ENCODE measurements around the gene SLC25A27. TPM values are rescaled to one million over a fixed set of nuclear protein-coding genes. Genes with fewer than 3 reads are reported as not detected.
"Not testable (repeated sequence)": the region's sequence is repeated elsewhere in the genome, so short reads cannot be mapped to it uniquely, and the experiment has no call there.

The SLC25A27 gene
- 11.6 TPM for total RNA-seq (ENCODE audit: insufficient read depth, low replicate concordance)

GRCh38 chr6:46652603-46653438 is at the start of gene SLC25A27, which contains the start of gene CYP39A1:
TSS of gene SLC25A27 (plus strand) at chr6:46652975. CDS start at chr6:46653193, 218 bp downstream.
TSS of gene CYP39A1 (minus strand) at chr6:46652818. CDS start at chr6:46652582, 236 bp downstream.
- DNase-seq (ENCODE audit: low spot score), result peak; percentile 94

DNA sequence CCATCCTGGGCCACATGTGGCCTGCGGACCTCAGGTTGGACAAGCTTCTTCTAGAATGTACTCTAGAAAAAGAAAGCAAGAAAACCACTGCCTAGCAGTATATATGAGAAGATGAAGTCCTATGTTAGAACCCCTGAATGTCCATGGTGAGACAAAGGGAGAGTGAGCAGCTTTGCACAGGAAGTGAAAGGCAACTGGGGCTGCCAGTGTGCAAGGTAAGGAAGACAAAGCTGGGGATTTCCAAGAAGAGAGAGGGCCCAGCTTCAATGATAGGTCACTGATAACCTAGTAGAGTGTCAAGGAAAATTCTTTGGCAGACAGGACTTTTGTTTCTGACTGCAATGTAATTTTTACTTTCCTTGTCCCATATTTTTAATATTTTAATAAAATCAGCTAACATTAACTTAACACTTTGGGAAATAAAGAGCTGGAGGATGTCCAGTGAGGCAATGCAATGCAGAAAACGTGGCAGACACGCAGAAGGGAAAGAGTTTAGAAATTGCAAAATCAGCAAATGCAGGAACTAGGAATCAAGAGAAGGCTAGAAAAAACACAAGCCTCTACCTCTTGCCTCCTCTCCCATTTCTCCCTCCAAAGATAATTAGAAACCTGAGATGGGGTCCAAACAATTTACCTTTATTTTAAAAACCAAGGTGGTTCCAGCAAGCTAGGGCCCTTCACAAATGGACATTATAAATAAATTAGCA is 47.5 kb upstream of the SLC25A27 start:
- DNase-seq (ENCODE audit: low spot score), result no peak

- no peak for DNase-seq (ENCODE audit: low spot score)
Measured at GRCh38 chr6:46606338-46606737, 46.4 kb upstream of the SLC25A27 start.

DNA sequence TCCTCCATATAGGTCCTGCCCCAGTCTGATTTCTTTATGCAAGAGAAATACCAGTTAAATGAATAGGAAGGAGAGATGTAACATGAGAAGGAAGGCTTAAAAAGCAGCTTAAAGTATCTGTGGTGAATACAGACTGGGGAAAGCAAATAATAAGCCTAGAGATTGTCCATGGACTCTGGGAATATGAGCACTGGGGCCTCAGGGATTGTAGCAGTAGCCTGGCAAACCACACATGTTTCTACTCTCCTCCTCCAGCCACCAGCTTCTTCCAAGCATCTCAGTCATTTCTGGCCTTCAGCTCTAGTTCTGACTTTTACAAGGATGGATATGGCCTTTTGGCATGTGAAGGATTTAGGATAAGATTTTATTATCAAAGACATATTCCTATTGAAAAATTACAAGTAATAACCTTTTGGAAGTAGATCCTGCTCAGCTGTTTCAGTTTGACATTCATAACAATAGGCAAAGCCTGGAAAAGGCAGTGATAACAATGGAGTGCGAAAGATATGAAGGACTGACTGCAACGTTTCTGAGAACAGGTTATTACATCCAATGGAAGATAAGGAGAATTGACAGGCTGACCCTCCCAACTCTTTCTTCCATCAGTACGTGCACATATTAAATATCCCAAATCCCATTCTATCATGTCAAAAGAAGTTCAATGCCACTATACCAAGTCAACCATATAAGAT is 41.8 kb upstream of the SLC25A27 start:
- DNase-seq (ENCODE audit: low spot score), result peak; percentile 72

DNA sequence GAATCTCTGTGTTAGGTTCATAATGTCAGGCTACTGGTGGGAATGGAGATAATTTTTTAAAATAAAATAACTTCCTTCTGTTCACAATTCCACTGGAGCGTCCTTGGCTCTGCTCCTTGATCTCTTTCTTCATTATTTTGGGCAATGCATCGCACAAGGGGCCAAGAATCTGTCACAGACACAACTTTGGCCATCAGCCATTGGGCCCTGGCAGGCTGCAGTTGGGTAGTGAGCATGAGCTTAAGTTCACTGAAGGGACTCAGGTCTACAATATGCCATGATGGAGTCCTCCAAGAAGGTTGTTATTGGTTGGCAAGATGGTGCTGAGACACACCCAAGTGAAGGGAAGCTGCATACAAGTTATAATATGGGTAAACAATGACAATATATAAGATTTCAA is 40.1 kb upstream of the SLC25A27 start:
- DNase-seq (ENCODE audit: low spot score), result no peak

- DNase-seq (ENCODE audit: low spot score), result no peak
Measured at GRCh38 chr6:46618726-46619125, 34.0 kb upstream of the SLC25A27 start.

DNA sequence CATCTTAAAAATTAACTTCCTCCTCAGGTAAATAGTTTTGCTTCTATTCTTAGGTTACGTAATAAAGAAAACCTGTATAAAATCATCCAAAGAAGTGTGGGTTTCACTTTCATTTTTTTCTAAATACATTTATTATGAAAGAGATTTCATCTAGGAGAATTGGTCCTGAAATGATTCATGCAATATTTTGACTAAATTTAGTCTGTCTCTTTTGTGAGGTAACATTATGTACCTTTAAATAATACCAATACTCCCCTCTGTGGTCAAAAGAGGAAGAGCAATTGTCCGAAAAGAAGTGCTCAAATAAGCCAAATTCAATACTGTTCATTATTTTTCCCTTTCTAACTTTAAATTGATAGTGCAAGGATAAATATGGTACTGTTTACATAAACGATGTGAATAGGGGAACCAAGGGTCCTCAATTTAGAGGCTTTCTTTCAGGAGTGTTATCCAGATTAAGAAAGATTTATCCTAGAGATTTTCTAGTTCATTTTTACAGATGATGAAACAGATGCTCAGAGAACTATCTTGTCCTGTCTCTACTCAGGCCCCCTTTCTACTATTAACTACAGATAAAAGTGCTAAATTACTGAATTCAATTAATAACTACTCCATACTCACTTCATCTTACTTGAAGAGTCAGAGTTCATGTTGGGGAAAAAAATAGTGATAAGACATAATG is 26.4 kb upstream of the SLC25A27 start:
- peak; percentile 38 for DNase-seq (ENCODE audit: low spot score)

DNA sequence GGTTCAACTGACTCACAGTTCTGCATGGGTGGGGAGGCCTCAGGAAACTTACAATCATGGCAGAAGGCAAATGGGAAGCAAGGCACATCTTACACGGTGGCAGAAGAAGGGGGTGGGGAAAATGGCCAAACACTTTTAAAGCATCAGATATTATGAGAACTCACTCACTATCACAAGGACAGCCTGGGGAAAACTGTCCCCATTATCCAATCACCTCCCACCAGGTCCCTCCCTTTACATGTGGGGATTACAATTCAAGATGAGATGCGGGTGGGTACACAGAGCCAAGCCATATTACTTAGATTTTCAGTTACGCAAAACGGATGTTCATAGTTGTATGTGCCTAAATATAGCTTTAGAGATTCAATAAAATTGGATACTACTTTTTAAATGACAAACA is 25.8 kb upstream of the SLC25A27 start:
- no peak for DNase-seq (ENCODE audit: low spot score)

GRCh38 chr6:46628498-46628897 is 24.3 kb upstream of the SLC25A27 start:
- DNase-seq (ENCODE audit: low spot score), result peak; percentile 12

DNA sequence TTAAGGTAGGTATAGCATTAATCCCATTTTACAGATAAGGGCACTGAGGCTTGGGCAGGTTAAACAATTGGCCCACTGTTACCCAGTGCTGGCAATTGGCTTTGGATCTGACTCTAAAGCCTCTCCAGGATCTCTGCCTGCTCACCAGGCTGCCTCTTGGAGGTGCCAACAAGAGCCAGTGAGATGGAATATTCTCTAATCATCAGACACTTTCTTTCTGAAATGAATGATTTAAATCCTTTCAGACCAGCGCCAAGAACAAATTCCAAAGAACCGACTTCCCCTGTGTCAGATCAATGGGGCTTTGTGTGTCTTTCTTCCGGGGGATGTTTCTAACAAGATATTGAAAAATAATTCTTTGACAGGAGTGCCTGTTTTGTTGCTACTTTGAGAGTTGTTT is 23.8 kb upstream of the SLC25A27 start:
- DNase-seq (ENCODE audit: low spot score), result no peak

- no peak for DNase-seq (ENCODE audit: low spot score)
Measured at GRCh38 chr6:46629691-46630090, 23.1 kb upstream of the SLC25A27 start.

- DNase-seq (ENCODE audit: low spot score), result no peak
Measured at GRCh38 chr6:46632053-46632452, 20.7 kb upstream of the SLC25A27 start.

GRCh38 chr6:46635462-46635861 is 17.3 kb upstream of the SLC25A27 start:
- no peak for DNase-seq (ENCODE audit: low spot score)

DNA sequence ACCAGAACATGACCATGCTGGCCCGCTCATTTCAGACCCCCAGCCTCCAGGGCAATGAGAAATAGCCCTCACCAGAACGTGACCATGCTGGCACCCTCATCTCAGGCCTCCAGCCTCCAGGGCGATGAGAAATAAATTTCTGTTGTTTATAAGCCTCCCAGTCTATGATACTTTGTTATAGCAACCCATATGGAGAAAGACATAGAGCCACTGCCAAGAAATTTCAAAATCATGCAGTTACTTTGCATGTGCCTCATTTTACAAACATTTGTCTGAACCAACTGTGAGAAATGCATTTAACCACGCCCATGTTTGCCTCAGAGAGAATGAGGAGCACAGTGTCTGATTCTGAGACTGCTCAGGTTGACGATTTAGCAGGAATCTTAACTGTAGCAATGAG is 15.6 kb upstream of the SLC25A27 start:
- DNase-seq (ENCODE audit: low spot score), result peak; percentile 35

DNA sequence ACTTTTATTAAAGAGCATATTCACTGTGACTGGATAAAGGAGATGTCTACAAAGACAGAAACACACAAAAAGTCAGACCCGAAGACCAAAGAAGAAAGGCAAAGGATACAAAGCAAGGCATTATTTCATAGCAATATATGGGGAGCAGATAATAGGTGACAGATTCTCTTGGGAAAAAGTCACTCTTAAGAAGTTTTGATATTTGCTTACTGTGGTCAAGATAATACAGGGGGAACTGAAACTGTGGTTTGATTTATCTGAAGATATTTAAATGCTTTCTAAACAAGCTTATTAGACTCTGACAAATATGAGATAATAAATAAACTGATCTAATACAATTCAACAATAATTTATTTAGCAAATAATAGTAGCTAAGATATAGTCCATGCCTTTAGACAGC is 14.8 kb upstream of the SLC25A27 start:
- no peak for DNase-seq (ENCODE audit: low spot score)

- DNase-seq (ENCODE audit: low spot score), result no peak
Measured at GRCh38 chr6:46638650-46639049, 14.1 kb upstream of the SLC25A27 start.

DNA sequence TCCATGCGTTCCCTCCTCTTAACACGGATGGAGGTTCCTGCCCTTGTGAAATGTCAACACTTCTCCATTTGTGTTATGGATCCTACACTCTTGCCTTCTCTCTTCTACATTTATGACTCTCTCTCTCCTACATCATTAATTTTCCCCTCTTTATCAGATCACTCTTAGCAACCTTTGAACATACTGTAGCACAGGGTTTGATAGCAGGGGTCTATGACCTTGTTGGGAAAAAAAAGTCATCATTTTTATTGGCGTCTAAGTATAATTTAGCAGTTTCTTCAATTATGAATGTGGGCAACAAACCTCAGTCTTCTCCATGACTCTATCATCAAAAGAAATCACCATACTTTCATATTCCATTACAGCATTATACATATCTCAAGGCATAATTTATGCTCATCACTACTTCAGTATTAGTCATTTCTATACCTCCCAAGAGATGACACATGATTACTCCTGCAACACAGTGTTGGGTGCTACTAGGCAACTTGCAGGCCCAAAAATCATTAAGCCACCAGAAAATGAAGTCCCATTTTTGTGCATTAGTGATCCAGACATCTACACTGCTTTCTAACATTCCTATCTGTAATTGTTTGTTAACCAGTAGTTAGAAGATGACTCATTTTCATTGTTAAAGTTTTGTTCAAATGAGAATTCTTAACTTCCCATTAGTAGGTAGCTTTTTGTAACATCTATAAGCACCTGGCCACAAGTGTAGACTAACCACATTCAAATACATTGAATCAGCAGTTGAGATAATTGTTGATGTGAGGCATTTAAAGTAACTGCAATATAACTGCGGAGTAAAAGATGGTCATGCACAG is 9.6 kb upstream of the SLC25A27 start:
- DNase-seq (ENCODE audit: low spot score), result no peak

DNA sequence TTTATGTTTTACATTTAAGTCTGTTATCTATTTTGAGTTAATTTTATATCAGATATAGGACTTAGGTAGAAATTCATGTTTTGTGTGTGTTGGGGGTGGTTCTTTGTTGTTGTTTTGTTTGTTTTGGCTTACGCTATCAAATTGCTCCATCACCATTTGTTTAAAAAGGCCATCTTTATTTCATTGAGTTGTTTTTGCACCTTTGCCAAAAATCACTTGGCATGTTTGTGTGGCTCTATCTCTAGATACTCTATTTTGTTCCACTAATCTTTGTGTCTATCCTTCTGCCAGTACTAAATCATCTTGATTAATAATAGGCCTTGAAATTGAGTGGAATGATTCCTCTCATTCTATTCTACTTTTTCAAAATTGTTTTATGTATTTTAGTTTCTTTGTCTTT is 7.5 kb upstream of the SLC25A27 start:
- DNase-seq (ENCODE audit: low spot score), result no peak

- not testable (repeated sequence) for DNase-seq (ENCODE audit: low spot score)
Measured at GRCh38 chr6:46648108-46648507, 4.7 kb upstream of the SLC25A27 start.

DNA sequence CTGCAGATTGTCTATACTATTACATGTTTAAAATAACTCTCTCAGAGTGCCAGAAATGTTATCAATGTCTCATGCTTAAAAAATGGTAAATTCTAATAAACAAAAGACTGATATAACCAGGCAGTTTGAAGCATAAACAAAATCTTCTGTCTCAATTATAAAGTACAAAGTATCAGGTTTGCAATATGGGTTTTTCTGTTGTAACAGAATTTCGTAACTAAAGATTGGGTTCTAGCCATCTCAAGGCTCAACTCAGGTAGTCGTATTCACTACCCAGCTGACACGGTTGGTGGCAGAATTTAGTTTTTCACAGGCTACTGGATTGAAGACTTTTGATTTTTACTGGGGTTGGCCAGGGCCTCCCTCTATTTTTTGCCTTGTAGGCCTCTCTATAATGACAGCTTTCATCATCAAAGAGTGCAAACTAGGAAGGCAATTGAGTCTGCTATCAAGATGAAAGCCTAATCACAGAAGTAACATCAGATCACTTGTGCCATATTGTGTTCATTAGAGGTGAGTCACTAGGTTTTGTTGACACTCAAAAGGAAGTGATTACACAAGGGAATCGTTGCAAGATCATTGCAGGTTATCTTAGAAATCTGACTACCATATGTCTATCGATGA is 3.8 kb upstream of the SLC25A27 start:
- no peak for DNase-seq (ENCODE audit: low spot score)

All from umbilical cord (tissue), 2 donors.